C1 segment of cervical spinal cord (tissue), 14 donors: Measurements from ENCODE around the gene BBS1.
A peak's percentile ranks its signal among the peaks of the same experiment; 100 is the strongest.
"Not testable (repeated sequence)": the region's sequence is repeated elsewhere in the genome, so short reads cannot be mapped to it uniquely, and the experiment has no call there.

Experiments used
- DNase-seq, 14 donors: peaks; one replicate each; lab custom pipeline; 2025; lab: John Stamatoyannopoulos, UW

Gene BBS1

DNA sequence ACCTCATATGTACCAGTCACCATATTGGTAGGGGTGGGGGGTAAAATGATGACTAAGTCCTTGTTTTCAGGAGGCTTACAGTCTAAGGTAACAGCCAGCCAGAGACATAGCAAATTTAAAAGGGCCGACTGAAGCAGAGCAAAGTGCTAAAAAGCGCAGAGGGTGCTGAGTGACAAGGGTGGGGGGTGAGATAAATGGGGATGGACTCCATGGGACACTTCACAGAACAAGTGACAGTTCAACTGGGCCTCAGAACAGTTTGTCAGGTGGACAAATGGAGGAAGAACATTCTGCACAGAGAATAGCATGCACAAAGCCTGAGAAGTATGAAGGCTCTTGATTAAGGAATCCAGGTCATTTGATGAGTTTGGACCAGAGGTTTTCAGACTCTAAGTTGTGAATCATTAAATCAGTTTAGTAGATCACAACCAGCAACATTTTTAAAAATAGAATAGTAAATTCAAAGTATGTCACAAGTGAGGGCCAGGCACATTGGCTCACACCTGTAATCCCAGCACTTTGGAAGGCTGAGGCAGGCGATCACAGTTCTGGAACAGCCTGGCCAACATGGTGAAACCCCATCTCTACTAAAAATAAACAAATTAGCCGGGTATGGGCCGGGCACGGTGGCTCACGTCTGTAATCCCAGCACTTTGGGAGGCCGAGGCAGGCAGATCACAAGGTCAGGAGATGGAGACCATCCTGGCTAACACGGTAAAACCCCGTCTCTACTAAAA is 14.0 kb downstream of the BBS1 start:
- no peak for DNase-seq

DNA sequence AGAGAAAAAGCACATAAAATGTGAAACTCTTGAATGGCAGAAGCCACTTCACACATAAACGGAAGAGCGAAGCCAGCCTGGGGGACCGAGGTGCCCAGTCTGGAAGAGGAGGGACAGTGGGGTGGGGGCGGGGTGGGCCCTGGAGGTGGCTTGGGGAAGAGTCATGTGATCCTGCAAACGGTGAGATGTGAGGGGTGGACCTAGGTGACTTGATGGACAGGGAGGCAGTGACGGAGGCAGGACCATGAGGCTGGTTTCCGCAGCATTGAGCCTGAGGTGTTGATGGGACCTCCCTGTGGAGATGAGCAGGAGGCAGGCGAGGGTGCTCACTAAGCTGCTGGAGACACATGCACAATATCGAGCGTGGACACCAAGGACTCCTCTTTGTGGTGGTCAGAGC is 18.6 kb downstream of the BBS1 start:
- no peak for DNase-seq

DNA sequence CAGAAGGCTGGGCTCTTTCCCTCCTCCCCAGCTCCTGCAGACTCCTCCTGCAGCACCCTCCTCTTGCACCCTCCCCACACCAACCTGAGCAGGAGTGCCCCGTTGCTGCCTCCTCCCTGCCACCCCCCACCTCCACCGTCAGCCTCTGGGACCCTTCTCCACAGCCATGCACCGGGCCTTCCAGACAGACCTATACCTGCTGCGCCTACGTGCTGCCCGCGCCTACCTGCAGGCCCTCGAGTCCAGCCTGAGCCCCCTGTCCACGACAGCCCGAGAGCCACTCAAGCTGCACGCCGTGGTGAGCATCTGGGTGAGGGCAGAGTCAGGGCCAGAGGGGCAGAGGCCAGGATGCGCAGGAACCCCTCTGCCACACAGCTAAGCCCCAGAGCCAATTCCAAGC is 19.2 kb downstream of the BBS1 start:
- DNase-seq, result no peak

DNA sequence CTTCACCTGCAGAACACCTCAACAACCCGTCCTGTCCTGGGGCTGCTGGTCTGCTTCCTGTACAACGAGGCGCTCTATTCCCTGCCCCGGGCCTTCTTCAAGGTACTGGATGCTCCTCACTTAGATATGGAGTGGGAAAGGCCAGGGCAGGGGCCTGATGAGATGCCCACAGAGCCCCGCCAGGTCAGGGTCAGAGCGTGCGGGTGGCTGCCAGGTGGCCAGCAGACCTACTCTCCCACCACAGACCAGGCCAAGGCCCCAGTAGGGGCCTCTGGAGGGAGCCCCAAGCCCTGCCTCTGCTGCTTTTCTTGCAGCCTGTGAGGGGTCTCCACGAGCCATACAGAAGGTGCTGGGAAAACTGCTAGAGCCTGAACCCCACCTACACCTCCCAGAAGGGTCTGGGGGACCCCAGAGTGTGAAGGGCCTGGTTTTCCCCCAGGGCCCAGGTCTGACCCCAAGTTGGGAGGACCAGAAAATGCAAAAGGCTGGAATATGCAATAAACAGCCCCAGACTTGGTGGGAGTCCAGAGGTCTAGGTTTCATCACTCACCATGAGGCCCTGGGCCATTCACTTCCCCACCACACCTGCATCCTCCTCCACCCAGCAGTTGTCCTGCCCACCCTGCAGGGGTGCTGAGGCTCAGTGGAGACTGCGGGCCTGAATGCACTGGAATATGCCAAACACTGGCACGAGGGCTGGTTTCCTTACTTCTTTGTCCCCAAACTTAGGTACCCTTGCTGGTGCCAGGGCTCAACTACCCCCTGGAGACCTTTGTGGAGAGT is 20.7 kb downstream of the BBS1 start:
- no peak for DNase-seq

DNA sequence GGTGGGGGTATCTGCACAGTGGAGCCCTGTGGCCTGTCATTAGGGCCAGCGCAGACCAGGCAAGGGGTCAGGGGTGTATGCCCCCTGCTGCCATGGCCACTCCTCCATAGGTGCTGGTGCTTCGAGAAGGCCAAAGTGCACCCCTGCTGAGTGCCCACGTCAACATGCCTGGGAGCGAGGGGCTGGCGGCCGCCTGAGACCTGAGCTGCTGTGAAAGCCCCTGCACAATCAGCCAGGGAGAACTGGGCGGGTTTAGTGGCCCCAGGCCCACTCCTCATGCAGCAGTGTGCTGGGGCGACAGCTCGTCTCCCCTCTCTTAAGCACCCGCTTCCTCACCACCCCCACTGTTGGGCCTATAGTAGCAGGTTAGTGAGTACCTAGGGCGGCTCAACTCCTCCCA is 21.4 kb downstream of the BBS1 start:
- DNase-seq, result no peak

DNA sequence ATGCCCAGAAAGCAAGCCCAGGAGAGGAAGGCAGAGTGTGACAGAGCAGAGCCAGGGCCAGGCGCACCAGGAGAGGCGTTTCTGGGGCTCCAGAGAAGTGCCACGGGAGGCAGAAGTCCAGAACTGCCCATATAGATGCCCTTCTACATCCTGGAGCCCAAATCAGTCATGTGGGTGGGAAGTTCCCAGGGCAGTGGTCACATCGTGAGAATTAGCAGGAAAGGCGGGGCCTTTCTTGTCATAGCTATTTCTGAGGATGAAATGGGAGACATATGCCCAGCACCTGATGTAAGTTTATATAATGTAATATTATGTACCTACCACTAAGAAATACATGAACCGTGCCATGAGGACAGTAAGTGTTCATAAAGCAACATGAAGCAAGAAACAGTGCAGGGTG is 22.3 kb downstream of the BBS1 start:
- DNase-seq, result no peak

DNA sequence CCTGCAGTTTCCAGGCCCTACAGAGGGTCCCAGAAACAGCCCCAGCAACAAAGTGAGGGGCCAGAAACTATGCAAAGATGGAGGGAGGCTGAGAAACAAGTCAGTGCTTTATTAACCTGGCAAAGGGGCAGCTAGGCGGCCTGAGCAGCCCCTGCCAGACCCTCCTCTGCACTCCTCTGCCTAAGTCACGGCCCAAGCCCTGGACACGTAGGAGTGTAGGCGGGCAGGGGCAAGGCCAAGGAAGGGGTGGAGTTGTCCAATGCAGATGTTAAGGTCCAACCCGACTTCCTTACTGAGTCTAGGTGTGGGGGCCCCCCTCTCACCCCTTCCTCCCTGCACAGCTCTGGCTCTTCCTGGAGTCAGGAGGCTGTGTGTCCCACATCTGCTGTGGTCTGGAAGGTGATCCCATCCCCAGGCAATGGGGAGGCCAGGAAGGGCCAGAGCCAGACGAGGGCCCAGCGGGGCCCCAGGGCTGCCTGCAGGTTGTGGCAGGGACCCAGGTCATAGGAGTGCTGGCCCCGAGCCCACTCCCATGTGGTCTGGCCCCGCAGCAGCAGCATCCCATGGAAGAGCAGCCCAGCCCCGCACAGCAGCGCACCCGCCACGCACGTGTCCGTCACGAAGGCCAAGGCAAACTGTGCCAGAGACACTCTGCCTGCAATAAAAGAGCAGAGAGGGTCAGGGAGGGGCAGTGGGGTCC is 28.9 kb downstream of the BBS1 start:
- no peak for DNase-seq

DNA sequence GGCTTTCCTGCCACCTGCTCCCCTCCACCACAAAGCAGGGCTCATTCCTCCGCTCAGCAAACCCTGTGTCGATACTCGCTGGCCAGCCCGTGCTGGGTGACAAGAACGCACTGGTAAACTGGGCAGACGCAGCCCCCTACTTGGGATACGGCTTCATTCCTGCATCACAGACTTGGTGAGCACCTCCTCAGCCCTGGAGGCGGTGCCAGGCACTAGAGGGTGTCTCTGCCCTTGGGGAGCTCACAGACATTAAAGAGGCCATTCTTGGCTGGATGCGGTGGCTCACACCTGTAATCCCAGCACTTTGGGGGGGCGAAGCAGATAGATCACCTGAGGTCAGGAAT is 29.4 kb downstream of the BBS1 start:
- DNase-seq, result no peak

DNA sequence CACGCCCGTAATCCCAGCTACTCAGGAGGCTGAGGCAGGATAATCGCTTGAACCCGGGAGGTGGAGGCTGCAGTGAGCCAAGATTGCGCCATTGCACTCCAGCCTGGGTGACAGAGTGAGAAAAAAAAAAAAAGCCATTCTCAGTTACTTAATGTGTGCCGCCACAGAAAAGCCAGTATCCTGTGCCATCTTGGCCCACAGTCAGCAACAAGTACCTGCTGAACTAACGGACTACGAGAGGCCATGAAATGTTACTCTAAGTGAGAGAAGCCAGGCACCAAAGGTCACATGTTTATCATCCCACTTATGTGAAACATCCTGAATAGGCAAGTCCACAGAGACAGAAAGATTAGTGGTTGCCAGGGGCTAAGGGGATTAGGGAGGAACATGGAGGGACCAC is 30.2 kb downstream of the BBS1 start:
- not testable (repeated sequence) for DNase-seq

DNA sequence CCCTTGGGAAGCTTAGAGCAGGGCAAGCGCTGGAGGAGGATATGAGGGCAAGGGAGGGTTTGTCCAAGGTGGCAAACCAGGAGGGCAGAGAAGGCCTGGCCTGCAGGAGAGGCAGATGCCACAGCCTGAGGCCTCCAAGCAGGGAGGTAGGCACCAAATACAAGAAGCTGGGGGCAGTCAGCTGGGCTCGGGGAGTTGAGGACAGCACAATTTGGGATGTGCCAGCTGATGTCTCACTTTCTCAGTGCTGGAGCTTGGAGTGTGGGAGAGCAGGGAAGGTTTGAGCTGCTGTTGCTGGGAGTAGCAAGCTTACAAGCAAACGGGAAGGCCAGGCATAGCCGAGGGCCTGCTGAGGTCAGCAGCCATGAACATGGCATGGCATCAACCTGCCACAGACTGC is 31.5 kb downstream of the BBS1 start:
- DNase-seq, result peak in 1 of 14 donors; percentile 31

DNA sequence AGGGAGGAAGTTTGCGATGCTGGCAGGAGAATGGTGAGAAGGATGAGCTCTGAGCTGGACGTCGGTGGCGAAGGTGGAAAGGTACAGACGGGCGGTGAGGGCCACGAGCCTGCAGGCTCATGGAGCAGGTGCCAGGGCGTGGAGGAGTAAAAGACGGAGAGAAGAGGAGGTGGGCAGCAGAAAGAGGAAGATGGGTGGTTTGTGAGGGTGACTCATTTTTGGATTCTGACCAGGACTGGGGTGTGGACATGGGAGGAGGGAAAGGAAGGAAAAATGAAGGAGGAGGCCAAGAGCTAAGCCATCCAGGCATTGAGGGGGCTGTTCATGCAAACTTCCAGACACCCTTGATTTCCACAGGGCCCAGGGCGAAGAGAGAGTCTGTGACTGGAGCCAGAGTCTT is 31.9 kb downstream of the BBS1 start:
- DNase-seq, result no peak

DNA sequence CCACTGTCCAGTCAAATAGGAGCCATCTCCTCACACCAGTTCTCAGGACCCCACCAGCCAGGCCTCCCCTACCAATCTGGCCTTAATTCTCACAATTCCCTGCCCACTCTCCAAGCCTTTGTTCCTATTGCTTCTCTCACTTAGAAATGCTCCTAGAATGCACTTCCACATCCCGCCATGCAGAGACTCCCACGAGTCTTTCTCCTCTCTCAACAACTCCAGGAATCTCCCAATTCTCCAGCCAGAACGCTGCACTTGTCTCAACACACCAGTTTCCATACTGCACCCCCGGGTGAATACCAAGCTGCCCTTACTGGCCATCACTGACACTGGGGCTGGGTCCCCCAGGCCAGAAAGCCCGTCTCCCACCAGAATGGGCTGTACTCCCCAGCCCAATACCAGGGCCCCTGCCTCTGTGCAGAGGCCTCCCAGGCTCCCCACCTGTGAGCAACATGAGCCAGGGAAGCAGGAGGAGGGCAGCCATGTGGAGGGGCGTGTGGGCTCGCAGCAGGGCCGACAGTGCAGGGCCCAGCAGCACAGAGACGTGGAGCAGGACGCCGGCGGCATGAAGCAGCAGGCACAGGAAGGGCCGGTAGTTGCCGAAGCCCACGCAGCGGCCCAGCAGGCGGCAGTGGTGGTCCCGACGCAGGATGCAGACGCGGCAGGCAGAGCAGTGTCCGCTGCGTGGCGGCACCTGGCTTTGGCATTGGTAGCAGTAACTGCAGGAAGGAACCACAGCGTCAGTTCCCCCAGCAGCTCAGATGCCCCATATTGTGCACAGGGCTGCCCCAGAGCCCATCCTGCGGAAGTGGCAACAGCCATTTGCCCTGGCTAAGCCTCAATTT is 33.0 kb downstream of the BBS1 start:
- peak in 1 of 14 donors; percentile 22 for DNase-seq

DNA sequence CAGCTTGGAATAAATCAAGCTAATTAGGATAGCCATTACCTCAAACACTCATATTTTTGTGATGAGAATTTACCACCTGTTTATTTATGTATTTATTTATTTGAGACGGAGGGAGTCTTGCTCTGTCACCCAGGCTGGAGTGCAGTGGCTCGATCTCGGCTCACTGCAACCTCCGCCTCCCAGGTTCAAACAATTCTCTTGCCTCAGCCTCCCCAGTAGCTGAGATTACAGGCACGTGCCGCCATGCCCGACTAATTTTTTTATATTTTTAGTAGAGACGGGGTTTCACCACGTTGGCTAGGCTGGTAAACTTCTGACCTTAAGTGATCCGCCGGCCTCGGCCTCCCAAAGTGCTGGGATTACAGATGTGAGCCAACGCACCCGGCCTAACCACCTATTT is 34.5 kb downstream of the BBS1 start:
- not testable (repeated sequence) for DNase-seq

DNA sequence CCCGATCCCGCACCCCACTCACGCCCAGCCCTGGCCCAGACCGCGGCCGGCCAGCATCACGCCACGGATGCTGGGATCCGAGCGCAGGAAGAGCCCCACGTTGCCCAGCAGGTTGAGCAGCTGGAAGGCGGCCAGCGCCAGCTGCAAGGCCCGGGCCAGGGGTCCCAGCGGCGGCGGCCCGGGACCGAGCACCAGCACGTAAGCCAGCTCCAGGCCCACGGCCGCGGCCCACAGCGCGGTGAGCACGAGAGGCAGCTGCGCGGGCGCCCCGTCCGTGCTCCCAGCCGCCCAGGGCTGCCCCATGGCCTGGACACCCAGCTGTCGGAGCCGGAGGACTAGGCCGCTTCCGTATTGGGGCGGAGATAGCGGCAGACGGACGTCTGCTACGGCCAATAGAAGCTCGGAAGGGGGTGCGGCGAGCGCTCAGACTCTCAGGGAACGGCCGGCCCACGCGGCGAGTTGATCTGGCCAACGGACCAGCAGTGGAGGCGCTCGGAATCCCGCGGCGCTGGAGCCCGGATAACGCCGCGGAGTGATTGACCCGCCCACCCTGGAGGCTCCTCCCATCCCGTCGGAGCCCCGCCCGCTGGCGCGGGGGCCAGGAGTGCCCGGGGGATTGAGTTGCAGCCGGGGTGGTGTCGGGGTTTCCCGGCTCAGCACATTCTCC is 35.4 kb downstream of the BBS1 start, which contains the start of gene ZDHHC24:
Gene ZDHHC24, minus strand, starts transcription at position 348 of the 667 bp plus-strand sequence. Its CDS starts 45 bp downstream, at position 303.
- peak; percentile 43 to 93 (median 90) for DNase-seq

DNA sequence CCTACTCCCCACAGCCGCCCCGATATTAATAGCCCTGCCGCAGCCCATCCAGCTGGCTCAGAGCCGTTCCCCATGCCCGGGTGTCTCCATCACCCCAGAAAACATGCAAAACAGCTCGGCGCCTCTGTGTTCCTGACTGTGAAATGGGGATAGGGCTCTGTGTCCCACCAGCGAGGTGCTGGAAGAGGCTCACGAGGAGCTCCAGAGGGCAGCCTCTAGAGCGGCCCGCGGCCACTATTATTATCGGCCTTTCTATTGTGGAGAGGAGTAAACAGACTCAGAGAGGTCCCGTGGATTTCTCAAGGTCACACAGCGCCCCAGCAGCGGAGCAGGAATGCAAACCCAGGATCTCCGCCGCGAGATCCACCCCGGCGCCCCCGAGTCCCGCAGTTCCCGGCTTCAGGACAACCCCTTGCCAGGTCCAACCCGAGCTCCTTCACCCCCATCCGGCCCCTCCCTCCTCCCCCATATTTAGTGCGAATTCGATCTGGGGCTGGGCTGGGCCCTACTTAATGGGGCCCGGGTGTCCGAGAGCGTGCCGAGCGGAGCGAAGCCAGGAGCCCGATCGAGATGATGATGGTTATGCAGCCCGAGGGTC is 36.0 kb downstream of the BBS1 start, which contains the start of gene ACTN3:
Gene ACTN3, plus strand, starts transcription at position 536 of the 598 bp plus-strand sequence. Its CDS starts 35 bp downstream, at position 571.
- DNase-seq, result peak in 1 of 14 donors; percentile 73

DNA sequence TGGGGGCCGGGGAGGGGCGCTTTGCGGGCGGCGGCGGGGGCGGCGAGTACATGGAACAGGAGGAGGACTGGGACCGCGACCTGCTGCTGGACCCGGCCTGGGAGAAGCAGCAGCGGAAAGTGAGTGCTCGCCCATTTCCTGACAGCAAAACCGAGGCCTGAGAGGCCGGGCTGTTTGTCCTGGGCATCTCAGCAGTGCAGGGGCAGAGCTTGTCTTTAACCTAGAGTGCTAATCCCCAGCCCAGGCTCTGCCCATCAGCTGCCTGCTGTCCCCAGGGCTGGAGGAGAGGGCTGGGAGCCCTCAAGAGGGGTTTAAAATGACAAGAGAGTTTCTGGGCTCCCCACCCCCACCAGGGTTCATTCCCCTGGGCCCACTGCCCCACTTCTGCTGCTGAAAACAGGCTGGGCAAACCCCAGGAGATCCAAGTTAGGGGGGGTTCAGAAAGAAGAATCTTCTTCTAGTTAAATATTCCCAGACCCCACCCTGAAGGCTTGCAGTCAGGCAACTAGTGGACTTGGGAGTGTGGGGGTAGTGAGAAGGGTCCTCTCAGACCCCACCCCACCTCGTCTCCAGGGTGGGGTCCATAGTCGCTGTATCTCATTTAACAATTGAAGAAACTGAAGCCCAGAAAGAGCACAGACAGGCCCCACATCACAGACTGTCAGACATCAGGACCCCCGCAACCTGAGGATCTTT is 36.7 kb downstream of the BBS1 start:
- DNase-seq, result no peak

DNA sequence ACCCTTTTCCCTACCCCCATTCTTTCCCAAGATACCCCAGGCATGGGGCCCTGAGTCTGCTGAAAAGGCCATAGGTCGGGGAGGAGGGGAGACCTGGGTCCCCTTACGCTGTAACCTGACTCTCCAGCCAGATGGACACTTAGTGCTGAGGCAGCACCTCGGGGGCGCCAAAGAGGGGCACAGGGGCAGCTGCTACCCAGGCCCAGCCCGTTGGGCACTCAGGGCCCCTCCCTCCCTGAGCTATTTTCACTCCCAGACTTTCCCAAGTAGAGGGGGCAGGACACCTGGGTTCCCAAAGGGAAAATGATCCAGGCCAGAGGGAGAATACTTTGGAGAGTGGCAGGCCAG is 37.2 kb downstream of the BBS1 start:
- no peak for DNase-seq

DNA sequence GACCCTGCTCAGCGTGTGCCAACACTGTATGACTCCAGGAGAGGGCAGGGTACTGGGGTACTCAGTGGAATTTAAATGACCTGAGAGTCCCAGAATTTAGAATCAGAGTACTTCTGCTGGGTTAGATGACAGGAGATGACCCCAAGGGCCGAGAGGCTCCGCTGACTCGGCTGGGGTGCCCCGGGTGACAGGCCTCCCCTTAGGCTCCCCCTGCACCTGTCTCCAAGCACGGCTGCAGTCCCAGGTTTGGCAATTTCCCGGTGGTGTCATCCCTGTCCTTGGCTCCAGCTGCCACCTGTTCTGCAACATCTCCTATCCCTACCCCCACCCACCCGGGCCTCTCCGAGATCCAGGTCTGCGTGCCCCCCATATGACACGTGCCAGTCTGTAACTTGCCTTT is 37.6 kb downstream of the BBS1 start:
- no peak for DNase-seq

DNA sequence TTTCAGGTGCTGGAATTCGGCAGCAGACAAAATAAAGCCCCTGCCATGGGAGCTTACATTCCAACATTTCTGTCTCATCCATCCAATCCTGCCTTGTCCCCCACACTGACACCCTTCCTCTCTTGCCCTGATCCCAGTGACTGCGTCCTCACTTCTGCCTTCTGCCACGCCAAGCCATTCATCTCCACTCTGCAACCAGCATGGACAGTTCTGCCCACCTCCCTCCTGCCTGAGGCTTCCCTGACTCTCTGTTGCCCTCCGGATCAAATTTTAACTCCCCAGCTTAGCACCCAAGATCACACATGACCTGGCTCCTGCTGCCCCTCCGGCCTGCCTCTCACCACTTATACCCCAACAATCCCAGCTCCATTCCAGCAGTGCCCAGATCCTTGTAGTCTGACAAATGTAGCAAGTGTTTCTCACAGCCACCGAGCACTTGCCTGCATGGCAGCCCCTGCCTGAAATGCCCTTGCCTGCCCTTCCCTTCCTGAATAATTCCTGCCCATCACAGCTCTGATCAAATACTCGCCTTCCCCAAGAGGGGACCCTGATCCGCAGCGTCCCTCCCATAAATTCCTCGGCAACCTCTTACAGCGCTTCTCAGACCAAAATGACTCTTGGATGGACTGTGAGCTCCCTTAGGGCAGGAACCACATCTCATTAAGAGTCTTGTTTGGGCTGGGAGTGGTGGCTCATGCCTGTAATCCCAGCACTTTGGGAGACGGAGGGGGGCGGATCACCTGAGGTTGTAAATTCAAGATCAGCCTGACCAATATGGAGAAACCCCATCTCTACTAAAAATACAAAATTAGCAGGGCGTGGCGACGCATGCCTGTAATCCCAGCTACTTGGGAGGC is 38.6 kb downstream of the BBS1 start:
- DNase-seq, result no peak
